Omental fat pad (tissue), 4 donors: ENCODE measurements around the gene TBX18. TPM values are rescaled to one million over a fixed set of nuclear protein-coding genes. Genes with fewer than 3 reads are reported as not detected.

ENCODE experiments used
- ATAC-seq: fragments of 150-250 bp; one replicate; pipeline ENCODE4 v1.9.1; 2016; ENCODE audit warnings: mild to moderate bottlenecking, moderate library complexity; ENCODE audit not compliant: low FRiP score
- DNase-seq: peaks from one replicate; pipeline ENCODE4 v3.0.0-alpha.2; 2019; ENCODE audit warnings: low spot score
- CTCF ChIP-seq, 3 donors: fragments of 450-650 bp; IDR thresholded peaks; one replicate each; pipeline ENCODE4 v1.5.1; 2016 to 2017; ENCODE audit warnings: antibody characterized with exemption in 3 of 3, mild to moderate bottlenecking in 3 of 3, moderate library complexity in 2 of 3
- total RNA-seq, 4 donors: library from RNA; depleted of rRNA; stranded (reverse); fragments of >200 nt; gene quantifications; one replicate each; pipeline ENCODE4 v1.1.0, GENCODE V29; 2016

The TBX18 gene
- total RNA-seq, 4 donors from 2014 or later = 2.3 to 6.4 (median 4.6) TPM

GRCh38 chr6:84769306-84769705, 4.9 kb upstream of the TBX18 start:
- no peak for TF ChIP-seq CTCF (IDR thresholded peaks at IDR 0.05)
- DNase-seq (no peak), ATAC-seq (no peak)

GRCh38 chr6:84768442-84769174, 4.2 kb upstream of the TBX18 start:
- DNase-seq (no peak), ATAC-seq (no peak)
- TF ChIP-seq CTCF (IDR thresholded peaks at IDR 0.05) = no peak

GRCh38 chr6:84767526-84768201, 3.3 kb upstream of the TBX18 start:
- ATAC-seq (no peak), DNase-seq (no peak)

GRCh38 chr6:84766799-84767525, 2.6 kb upstream of the TBX18 start:
- DNase-seq (no peak), ATAC-seq (no peak)
- TF ChIP-seq CTCF (IDR thresholded peaks at IDR 0.05) = no peak

More at GRCh38 chr6:84767526-84768201, 3.3 kb upstream of the TBX18 start:
- TF ChIP-seq CTCF (IDR thresholded peaks at IDR 0.05) = no peak

- no peak for TF ChIP-seq CTCF (IDR thresholded peaks at IDR 0.05)
- ATAC-seq = no peak
- DNase-seq = no peak
Measured at GRCh38 chr6:84766118-84766798, 1.9 kb upstream of the TBX18 start.

- DNase-seq = no peak
- TF ChIP-seq CTCF (IDR thresholded peaks at IDR 0.05) = no peak
- ATAC-seq = peak; percentile 7
Measured at GRCh38 chr6:84763886-84764331, 489 bp downstream of the TBX18 start.
